Stimulated activated CD8-positive, alpha-beta memory T cell treated with anti-CD3 and anti-CD28 coated beads, Interleukin-4, amount 100 ng/mL, for 48 hours (primary cell): Measurements from ENCODE around the gene FCMR.

Source experiments
- DNase-seq: peaks from one replicate; pipeline ENCODE4 v3.0.0-alpha.2; 2020

The FCMR gene

GRCh38 chr1:206923009-206923960 lies 1.5 kb upstream of the FCMR start:
- DNase-seq: peak; percentile 78

- DNase-seq: no peak
These were observed 783 bp upstream of the FCMR start for GRCh38 chr1:206922524-206922923.

- DNase-seq: no peak
These were observed 3.7 kb downstream of the FCMR start for GRCh38 chr1:206918076-206918475.

GRCh38 chr1:206916000-206916709 lies 5.6 kb downstream of the FCMR start:
- no peak for DNase-seq

- no peak for DNase-seq
These were observed 6.6 kb downstream of the FCMR start for GRCh38 chr1:206915030-206915735.

- no peak for DNase-seq
These were observed 7.8 kb downstream of the FCMR start for GRCh38 chr1:206913766-206914537.

- DNase-seq: peak; percentile 73
These were observed 9.2 kb downstream of the FCMR start for GRCh38 chr1:206912445-206913095.

GRCh38 chr1:206911064-206911663 lies 10.6 kb downstream of the FCMR start:
- DNase-seq: no peak

- no peak for DNase-seq
These were observed 11.8 kb downstream of the FCMR start for GRCh38 chr1:206909883-206910318.

GRCh38 chr1:206909161-206909882 lies 12.4 kb downstream of the FCMR start:
- DNase-seq: peak; percentile 65

- no peak for DNase-seq
These were observed 13.7 kb downstream of the FCMR start for GRCh38 chr1:206908038-206908437.

GRCh38 chr1:206907304-206907991 lies 14.3 kb downstream of the FCMR start:
- DNase-seq: no peak

- DNase-seq: peak; percentile 64
These were observed 16.2 kb downstream of the FCMR start for GRCh38 chr1:206905295-206906164.

GRCh38 chr1:206904423-206905142 lies 17.2 kb downstream of the FCMR start:
- no peak for DNase-seq

GRCh38 chr1:206903687-206904086 lies 18.1 kb downstream of the FCMR start:
- no peak for DNase-seq

GRCh38 chr1:206902702-206903101 lies 19.0 kb downstream of the FCMR start:
- no peak for DNase-seq

GRCh38 chr1:206901944-206902343 lies 19.8 kb downstream of the FCMR start:
- DNase-seq: no peak

- no peak for DNase-seq
These were observed 21.6 kb downstream of the FCMR start for GRCh38 chr1:206900149-206900548.
